Kidney epithelial cell (primary cell): ENCODE measurements around the gene SLC49A3. TPM values are rescaled to one million over a fixed set of nuclear protein-coding genes. Genes with fewer than 3 reads are reported as not detected.

Source experiments
- DNase-seq: peaks from one replicate; pipeline ENCODE4 v3.0.0-alpha.2; 2010; ENCODE audit warnings: low read depth
- H3K27me3 ChIP-seq: 2 replicates; pipeline ENCODE4 v1.6.0; 2011; ENCODE audit warnings: low read length; ENCODE audit not compliant: control insufficient read depth, insufficient read depth
- H3K36me3 ChIP-seq: 2 replicates; pipeline ENCODE4 v1.5.1; 2011; ENCODE audit warnings: low read length; ENCODE audit not compliant: control insufficient read depth, insufficient read depth
- H3K4me3 ChIP-seq: 2 replicates; pipeline ENCODE4 v1.5.1; 2011; ENCODE audit warnings: low read depth, mild to moderate bottlenecking, control low read depth, low read length
- total RNA-seq: library from RNA; depleted of rRNA; stranded (reverse); fragments of >200 nt; gene quantifications from 2 replicates; pipeline ENCODE4 v1.2.3, GENCODE V29; 2015
- TF ChIP-seq, protein P1 (sequence below): IDR thresholded peaks from 2 replicates; pipeline ENCODE4 v1.5.1; 2011; ENCODE audit warnings: mild to moderate bottlenecking, moderate library complexity, low read length, control low read depth, inconsistent platforms; ENCODE audit not compliant: insufficient read depth, poor library complexity, severe bottlenecking

The SLC49A3 gene
- total RNA-seq, 1 donor from 2014 or later = 3.4 TPM

DNA sequence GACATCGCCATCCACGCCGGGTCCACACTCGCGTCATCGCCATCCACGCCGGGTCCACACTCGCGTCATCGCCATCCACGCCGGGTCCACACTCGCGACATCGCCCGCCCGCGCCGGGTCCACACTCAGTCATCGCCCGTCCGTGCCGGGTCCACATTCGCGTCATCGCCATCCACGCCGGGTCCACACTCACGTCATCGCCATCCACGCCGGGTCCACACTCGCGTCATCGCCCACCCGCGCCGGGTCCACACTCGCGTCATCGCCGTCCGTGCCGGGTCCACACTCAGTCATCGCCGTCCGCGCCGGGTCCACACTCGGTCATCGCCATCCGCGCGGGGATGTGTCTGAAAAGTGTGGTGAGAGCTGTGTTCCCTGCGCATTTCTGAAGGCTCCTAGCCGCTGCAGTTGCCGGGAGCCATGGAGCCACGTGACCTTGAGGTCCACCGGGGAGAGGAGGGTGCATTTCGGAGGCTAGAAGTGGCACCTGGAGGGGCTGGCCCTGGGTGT, 34.0 kb upstream of the SLC49A3 start:
- Histone ChIP-seq H3K27me3 (no peaks in the 10 kb centered on the region), H3K4me3 (no peak overlapping the region), H3K36me3 (peaks cover 2% of the 10 kb centered on the region)
- TF ChIP-seq, protein P1, sequence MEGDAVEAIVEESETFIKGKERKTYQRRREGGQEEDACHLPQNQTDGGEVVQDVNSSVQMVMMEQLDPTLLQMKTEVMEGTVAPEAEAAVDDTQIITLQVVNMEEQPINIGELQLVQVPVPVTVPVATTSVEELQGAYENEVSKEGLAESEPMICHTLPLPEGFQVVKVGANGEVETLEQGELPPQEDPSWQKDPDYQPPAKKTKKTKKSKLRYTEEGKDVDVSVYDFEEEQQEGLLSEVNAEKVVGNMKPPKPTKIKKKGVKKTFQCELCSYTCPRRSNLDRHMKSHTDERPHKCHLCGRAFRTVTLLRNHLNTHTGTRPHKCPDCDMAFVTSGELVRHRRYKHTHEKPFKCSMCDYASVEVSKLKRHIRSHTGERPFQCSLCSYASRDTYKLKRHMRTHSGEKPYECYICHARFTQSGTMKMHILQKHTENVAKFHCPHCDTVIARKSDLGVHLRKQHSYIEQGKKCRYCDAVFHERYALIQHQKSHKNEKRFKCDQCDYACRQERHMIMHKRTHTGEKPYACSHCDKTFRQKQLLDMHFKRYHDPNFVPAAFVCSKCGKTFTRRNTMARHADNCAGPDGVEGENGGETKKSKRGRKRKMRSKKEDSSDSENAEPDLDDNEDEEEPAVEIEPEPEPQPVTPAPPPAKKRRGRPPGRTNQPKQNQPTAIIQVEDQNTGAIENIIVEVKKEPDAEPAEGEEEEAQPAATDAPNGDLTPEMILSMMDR = no peak
- no peak for DNase-seq

DNA sequence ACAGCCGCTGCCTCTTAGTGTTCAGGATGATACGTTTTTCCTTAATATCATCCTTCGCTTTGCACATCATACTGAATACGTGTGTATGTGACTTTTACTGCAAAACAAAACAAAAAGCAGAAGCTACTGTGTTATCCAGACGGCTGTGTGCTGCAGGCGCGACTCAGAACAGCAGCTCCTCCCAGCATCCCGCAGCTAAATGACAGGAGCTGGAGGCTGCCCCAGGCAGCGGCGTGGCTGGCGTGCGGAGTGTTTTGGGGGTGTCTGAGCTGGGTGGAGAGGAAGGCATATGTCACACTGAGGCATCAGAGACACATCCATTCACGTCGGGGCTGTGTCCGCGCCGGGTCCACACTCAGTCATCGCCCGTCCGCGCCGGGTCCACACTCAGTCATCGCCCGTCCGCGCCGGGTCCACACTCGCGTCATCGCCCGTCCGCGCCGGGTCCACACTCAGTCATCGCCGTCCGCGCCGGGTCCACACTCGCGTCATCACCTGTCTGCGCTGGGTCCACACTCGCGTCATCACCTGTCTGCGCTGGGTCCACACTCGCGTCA, 33.3 kb upstream of the SLC49A3 start:
- no peak for DNase-seq
- TF ChIP-seq, protein P1 = no peak
- Histone ChIP-seq H3K36me3 (peaks cover 2% of the 10 kb centered on the region), H3K4me3 (no peak overlapping the region), H3K27me3 (no peaks in the 10 kb centered on the region)

DNA sequence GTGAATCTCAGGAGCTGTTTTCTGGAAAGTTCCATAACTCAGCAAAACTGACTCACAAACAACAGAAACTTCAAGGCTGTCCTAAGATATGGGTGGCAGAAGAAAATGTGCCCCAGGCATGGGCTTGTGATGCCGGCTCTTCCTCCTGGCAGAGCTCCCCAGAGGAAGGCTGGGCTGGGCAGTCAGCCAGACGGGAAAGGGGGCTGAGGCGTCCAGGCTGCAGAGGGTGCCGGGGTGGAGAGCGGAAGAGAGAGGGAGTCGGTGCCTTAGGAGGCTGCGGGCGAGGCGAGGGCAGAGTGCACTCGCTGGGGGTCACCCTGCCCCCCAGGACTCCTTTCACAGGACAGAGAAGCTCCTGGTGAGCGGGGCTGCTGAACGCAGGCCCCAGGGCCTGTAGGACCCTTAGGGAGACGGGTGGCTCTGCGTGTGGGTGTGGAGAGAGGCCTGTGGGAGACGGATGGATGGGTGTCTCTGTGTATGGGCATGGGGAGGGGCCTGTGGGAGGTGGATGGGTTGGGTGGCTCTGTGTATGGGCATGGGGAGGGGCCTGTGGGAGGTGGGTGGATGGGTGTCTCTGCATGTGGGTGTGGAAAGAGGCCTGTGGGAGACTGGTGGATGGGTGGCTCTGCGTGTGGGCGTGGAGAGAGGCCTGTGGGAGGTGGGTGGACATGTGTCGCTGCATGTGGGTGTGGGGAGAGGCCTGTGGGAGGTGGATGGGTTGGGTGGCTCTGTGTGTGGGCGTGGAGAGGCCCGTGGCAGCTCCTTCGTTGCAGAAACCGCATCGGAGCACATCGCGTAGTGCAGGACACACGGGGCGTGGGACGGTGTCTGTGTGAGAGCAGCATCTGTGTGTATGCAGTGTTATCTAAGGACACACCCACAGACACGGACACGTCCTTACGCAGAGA, 32.6 kb upstream of the SLC49A3 start:
- no peak for DNase-seq
- Histone ChIP-seq H3K4me3 (no peak overlapping the region), H3K27me3 (no peaks in the 10 kb centered on the region), H3K36me3 (peaks cover 2% of the 10 kb centered on the region)
- TF ChIP-seq, protein P1 = no peak

DNA sequence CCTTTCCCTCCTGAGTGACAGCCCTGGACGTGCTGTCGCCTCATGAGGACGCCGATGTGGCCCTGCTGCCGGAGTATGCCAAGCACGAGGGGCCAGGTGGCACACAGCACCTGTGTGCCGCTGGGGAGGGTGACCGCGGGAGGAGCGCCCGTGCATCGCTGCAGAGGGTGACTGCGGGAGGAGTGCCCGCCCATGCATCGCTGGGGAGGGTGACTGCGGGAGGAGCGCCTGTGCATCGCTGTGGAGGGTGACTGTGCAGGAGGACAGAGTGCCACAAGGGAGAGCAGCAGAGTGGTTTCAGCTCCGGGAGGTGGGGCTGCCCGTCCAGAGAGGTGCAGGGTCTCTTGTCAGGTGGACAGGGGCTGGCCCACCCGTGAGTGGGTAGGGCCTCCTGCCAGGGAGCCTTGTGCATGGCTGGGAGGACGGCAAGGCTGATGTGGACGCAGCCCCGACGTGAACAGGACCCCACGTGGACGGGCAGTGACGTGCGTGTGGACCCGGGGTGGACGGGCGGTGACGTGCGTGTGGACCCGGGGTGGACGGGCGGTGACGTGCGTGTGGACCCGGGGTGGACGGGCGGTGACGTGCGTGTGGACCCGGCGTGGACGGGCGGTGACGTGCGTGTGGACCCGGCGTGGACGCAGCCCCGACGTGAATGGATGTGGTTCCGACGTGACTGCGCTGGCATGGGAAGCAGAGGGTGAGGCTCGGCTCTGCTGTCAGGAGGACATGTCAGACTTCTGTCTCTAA, 31.3 kb upstream of the SLC49A3 start:
- no peak overlapping the region for H3K4me3 ChIP-seq
- TF ChIP-seq, protein P1 = no peak
- peaks cover 2% of the 10 kb centered on the region for H3K36me3 ChIP-seq
- DNase-seq = no peak
- H3K27me3 ChIP-seq = no peaks in the 10 kb centered on the region

DNA sequence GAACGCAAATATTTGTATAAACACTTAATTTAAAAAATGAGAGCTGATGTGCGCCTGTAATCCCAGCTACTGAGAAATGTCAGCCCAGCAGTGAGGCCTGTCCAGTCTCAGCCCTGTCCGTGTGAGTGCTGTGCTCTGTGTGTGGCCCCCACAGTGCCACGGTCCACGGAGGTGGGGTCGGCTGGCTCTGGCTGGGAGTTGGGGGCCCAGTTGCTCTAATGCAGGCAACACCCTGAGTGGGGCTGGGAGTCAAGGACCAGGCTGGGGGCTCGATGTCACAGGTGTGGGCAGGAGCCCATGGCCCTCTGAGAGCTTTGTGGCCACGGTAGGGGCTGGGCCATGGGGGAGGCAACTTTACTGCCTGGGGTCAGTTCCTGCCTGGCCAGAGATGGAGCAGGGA, 29.5 kb upstream of the SLC49A3 start:
- TF ChIP-seq, protein P1 = no peak
- peaks cover 2% of the 10 kb centered on the region for H3K36me3 ChIP-seq
- no peaks in the 10 kb centered on the region for H3K27me3 ChIP-seq
- no peak for DNase-seq
- no peak overlapping the region for H3K4me3 ChIP-seq
